Left ventricle myocardium inferior (tissue), 1 donor: ENCODE results near the gene ZNF532. TPM values are rescaled to one million over a fixed set of nuclear protein-coding genes. Genes with fewer than 3 reads are reported as not detected.

Source experiments
- DNase-seq: peaks from one replicate; pipeline ENCODE4 v3.0.0-alpha.2; 2020
- H3K27ac ChIP-seq: fragments of 200-600 bp; replicated peaks from 2 replicates; pipeline ENCODE4 v1.8.0; 2021
- H3K27me3 ChIP-seq: fragments of 200-600 bp; 2 replicates; pipeline ENCODE4 v1.8.0; 2021; ENCODE audit warnings: low read depth
- H3K36me3 ChIP-seq: fragments of 200-600 bp; 2 replicates; pipeline ENCODE4 v1.8.0; 2021
- H3K4me1 ChIP-seq: fragments of 200-600 bp; 2 replicates; pipeline ENCODE4 v1.8.0; 2021
- H3K4me3 ChIP-seq: fragments of 200-600 bp; 2 replicates; pipeline ENCODE4 v1.8.0; 2021; ENCODE audit warnings: mild to moderate bottlenecking, moderate library complexity
- H3K9me3 ChIP-seq: fragments of 200-600 bp; replicated peaks from 2 replicates; pipeline ENCODE4 v1.8.0; 2021
- CTCF ChIP-seq: fragments of 200-600 bp; IDR thresholded peaks from 2 replicates; pipeline ENCODE4 v1.8.0; 2021; ENCODE audit warnings: antibody characterized with exemption, mild to moderate bottlenecking, borderline replicate concordance
- intact Hi-C: fragments of 100-400 bp; cut with micrococcal nuclease; formaldehyde crosslinking; loops from one replicate; pipeline ENCODE4 v1.11.0; 2022
- total RNA-seq: library from RNA; stranded (reverse); fragmentation: NEBNext Ultra II Directional; extraction: Animal tissue kit (Norgen Biotek cat#: 25700); gene quantifications from one replicate; pipeline ENCODE4 v1.2.1, GENCODE V29; 2021
- donor health status: DM: no; HTN: yes; CAD: no; lungs with severe emphysema.

The ZNF532 gene
- total RNA-seq, 1 donor from 2014 or later, result 59.3 TPM

GRCh38 chr18:58995663-58996062 lies 131.0 kb downstream of the ZNF532 start:
- peaks cover 88% of the 10 kb centered on the region for H3K4me1 ChIP-seq
- DNase-seq, result no peak
- intact Hi-C loops, result no loop called here
- TF ChIP-seq CTCF, result no peak
- H3K27me3 ChIP-seq, result no peaks in the 10 kb centered on the region
- peak overlapping the region; percentile 4 for H3K4me3 ChIP-seq
- no peaks in the 10 kb centered on the region for H3K36me3 ChIP-seq
- H3K27ac ChIP-seq, result peak overlapping the region; percentile 91
- H3K9me3 ChIP-seq, result no peaks in the 10 kb centered on the region

GRCh38 chr18:58996131-58996641 lies 131.5 kb downstream of the ZNF532 start:
- TF ChIP-seq CTCF, result no peak
- H3K27ac ChIP-seq, result peak overlapping the region; percentile 91
- intact Hi-C loops, result no loop called here
- peak overlapping the region; percentile 4 for H3K4me3 ChIP-seq
- H3K27me3 ChIP-seq, result no peaks in the 10 kb centered on the region
- DNase-seq, result no peak
- H3K36me3 ChIP-seq, result no peaks in the 10 kb centered on the region
- H3K4me1 ChIP-seq, result peaks cover 82% of the 10 kb centered on the region
- no peaks in the 10 kb centered on the region for H3K9me3 ChIP-seq

- H3K9me3 ChIP-seq, result no peaks in the 10 kb centered on the region
- H3K4me3 ChIP-seq, result peak overlapping the region; percentile 4
- no peaks in the 10 kb centered on the region for H3K27me3 ChIP-seq
- no peaks in the 10 kb centered on the region for H3K36me3 ChIP-seq
- peaks cover 77% of the 10 kb centered on the region for H3K4me1 ChIP-seq
- no peak for TF ChIP-seq CTCF
- H3K27ac ChIP-seq, result peak overlapping the region; percentile 91
- intact Hi-C loops, result no loop called here
- DNase-seq, result no peak
These were observed 132.0 kb downstream of the ZNF532 start for GRCh38 chr18:58996696-58997095.

GRCh38 chr18:58997811-58998337 lies 133.2 kb downstream of the ZNF532 start:
- Histone ChIP-seq H3K4me1 (peaks cover 66% of the 10 kb centered on the region), H3K36me3 (no peaks in the 10 kb centered on the region), H3K9me3 (no peaks in the 10 kb centered on the region), H3K27me3 (no peaks in the 10 kb centered on the region), H3K27ac (peak overlapping the region; percentile 91), H3K4me3 (no peak overlapping the region)
- peak; percentile 25 for DNase-seq
- intact Hi-C loops, result no loop called here
- no peak for TF ChIP-seq CTCF

- H3K4me3 ChIP-seq, result peak overlapping the region; percentile 38
- peak; percentile 72 for DNase-seq
- TF ChIP-seq CTCF, result peak; percentile 30
- intact Hi-C loops, result no loop called here
- peak overlapping the region; percentile 91 for H3K27ac ChIP-seq
- H3K9me3 ChIP-seq, result no peaks in the 10 kb centered on the region
- no peaks in the 10 kb centered on the region for H3K27me3 ChIP-seq
- H3K36me3 ChIP-seq, result no peaks in the 10 kb centered on the region
- H3K4me1 ChIP-seq, result peaks cover 58% of the 10 kb centered on the region
These were observed 133.9 kb downstream of the ZNF532 start for GRCh38 chr18:58998401-58999203.
